NCI-H524 treated with DMSO at 0.1 percent for 48 hours (cell line): Measurements from ENCODE around the gene INTS6.

Experiments used
- DNase-seq: peaks from one replicate; lab custom pipeline; 2025; lab: John Stamatoyannopoulos, UW

The INTS6 gene

DNA sequence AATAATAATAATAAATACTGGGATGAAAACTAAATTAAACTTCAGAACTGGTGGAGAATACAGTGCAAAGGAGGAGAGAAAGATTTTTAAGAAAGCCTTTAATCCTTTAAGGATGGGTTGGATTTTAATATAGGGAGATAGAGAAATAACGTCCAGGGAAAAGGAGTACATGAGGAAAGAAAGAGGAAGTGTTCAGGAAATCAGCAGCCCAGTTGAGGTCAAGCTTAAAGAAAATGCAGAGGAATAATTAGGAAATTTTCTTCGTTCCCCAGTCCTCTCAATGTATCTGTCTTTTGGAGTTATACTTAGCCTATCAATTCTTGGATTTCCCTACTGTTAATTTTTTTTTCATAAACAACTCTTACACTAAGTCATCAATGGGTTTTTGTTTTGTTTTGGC is 47.7 kb downstream of the INTS6 start:
- DNase-seq: no peak

DNA sequence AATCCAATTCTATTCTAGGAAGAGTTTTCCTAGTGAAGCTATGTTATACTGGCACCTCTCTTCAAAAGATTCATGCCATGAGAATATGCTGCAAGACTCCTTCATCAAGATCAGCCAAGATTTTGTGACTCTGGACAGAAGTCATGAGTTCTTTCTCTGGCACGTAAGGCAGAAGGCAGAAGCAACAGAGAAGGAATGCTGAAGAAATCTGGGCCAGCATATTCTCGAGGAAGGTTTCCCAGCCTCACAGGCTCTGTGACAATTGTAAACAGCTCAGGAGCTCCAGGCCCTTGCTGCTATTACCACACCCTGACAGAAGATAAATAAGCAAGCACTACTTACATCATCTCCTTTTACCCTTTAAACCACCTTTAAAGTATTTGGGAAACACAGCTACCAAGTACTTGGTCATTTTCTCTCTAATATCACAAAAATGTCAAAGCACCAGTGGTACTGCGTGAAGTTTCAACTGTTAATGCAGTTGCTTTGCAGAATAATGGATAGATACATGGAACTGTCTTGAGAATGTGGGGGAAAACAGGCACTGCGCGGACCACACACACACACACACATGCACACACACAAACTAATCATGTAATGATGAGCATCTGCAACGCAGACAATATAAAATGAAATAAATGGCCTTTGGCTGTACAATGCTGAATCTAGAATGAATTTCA is 55.4 kb downstream of the INTS6 start:
- DNase-seq: no peak

DNA sequence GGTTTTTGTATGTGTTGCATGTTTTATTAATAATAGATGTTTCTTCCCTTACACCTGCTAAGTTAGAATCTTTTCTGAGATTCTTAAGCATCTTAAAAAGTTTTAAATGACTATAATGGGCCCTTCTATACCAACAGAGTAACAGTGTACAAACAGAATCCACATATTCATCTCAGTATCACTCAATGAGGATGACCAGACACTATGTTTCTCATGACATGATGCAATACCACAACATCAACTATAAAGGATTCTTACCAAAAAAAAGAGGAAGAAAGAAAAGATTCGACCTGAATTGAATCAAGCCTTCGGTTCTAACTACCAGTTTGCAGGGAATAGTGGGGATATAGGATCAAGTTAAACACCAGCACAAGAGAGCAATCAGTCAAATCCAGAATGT is 56.5 kb downstream of the INTS6 start:
- DNase-seq: no peak

DNA sequence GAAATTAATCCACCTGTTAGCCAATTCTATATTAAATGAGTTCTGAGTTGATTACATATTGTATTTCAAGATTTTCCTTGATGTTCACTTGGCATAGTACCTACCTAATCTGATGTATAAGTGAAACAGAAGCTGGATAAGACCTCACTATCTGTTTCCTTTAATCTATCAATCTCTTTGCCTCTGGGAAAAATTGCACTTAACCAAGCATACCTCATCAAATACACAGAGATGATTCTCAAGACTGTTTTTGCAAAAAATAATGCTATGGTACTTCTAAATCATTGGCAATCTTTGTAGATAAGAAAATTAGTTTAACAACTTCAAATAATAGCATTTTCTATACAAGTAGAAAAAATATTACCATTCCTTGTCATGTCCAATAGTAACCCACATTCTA is 58.1 kb downstream of the INTS6 start:
- DNase-seq: no peak

- no peak for DNase-seq
These were observed 67.7 kb downstream of the INTS6 start for GRCh38 chr13:51385114-51385513.

- DNase-seq: no peak
These were observed 72.6 kb downstream of the INTS6 start for GRCh38 chr13:51380269-51380668.

- DNase-seq: no peak
These were observed 79.4 kb downstream of the INTS6 start for GRCh38 chr13:51373451-51373850.

GRCh38 chr13:51371768-51372399 is 81.0 kb downstream of the INTS6 start:
- DNase-seq: no peak

GRCh38 chr13:51370811-51371210 is 82.0 kb downstream of the INTS6 start:
- no peak for DNase-seq

DNA sequence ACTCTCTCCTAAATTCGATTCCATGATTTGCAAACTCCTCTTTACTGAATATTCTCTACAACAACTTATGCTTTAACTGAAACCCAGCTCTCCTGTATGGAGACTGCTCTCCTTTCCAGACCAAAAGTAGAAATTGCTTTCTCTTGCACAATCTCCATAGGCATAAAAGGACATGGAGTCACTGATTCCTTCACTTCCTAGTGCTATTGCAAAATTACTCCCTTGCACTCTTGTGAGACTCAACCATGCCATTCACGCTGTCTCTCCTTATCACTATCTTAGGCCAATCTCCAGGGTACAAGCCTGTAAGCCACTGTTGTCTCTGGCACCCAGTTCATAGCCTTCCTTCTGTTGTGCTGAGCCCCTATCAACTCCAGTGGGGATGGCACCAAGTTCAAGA is 82.7 kb downstream of the INTS6 start:
- no peak for DNase-seq

GRCh38 chr13:51364404-51365008 is 88.3 kb downstream of the INTS6 start:
- no peak for DNase-seq

DNA sequence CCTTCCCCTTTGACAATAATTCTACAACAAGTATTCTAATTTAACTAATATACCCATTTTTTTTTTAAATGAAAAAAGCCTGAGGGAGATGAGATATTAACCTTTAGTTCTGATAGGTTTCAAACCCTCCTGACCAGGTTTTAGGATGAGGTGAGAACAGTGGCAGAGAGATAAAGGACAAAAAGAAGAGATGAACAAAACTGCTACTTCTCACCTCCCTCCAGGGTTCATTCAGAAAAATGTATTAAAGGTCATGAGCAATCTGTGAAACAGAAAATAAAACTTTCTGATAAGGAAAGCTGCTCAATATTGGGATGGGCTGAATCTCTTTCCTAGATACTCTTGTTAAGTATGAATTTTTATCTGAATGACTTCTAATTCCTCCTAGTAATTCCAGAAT is 89.2 kb downstream of the INTS6 start:
- no peak for DNase-seq

- no peak for DNase-seq
These were observed 91.7 kb downstream of the INTS6 start for GRCh38 chr13:51361106-51361505.

- no peak for DNase-seq
These were observed 92.3 kb downstream of the INTS6 start for GRCh38 chr13:51360489-51360888.

DNA sequence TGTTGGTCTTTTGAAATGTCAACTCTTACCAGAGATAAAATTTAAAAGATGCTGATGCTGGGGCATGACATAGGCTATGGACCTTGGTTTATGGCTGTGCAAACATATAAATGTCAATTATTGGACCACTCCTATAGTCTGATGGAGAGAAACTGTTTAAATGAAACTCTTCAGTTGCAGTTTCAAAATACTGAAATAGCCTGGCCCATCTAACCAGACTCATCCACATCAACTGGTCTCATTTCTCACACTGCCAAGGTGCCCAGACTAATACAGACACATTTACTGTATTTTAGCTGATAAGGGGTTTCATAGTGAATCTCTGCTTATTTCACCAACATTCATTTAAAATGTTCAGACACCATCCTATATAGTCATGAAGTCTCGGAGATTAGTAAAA is 93.5 kb downstream of the INTS6 start:
- no peak for DNase-seq

DNA sequence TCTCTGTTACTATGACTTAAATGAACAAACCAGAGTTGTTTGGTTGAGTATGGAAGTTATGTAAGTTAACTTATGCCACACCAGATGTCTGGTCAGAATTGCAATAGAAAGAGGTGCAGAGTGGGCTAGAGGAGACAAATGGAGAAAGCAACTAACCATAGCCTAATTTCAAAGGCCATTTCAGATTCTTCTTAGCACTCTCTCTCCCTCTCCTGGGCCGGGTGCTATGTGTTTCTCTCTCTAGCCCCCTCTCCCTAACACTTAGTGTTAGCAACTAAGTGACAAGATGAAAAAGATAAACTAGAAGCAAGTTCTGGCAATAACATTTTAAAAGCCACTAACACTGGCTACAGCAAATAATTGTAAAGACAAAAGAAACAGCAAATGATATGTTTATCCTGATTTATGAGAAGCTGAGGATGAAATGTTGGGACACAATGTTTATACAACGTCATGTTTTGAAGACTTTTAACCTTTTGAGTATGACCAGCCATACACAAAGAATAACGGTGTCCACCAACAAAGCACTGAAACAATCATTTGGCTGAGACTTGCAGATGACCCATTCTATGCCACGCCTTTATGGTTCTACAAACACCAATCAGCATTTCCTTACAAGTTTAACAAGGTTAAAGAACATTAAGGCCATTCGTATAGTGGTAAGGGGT is 94.8 kb downstream of the INTS6 start:
- no peak for DNase-seq

DNA sequence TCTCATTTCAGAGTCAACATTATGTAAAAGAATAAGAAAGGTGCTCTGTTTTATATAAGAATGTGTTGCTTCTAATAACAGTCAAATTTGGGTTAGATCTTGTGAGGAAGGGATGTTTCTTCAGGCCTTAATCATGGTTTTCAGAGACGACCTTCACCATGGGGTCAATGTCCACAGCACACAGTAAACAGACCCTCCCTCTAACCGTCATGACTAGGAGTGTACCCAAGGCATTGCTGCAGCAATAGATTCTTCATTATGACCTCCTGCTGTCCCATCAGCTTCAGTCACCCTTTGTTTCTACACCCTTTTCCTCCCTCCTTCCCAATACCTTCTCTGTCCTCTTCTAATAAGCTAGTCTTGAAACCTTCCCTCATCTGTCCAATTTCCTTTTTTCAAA is 97.6 kb downstream of the INTS6 start:
- no peak for DNase-seq

GRCh38 chr13:51349016-51349415 is 103.8 kb downstream of the INTS6 start:
- no peak for DNase-seq

- no peak for DNase-seq
These were observed 104.5 kb downstream of the INTS6 start for GRCh38 chr13:51348069-51348967.

DNA sequence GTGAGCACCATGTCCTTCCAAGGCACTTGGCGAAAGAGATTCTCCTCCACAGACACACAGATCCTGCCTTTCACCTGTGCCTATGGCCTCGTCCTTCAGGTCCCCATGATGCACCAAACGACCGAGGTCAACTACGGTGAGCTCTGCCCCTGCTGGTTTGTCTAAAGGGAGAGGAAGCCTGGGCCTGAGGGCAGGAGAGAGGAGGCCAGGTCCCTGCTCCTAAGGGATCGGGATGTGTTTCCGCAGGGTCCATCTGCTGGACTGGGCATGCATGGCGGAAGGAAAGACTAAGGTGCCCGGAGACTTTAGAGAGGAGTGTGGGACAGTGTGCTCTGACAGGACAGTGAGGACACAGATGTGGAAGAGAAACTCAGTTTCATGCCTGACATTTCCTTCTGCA is 105.7 kb downstream of the INTS6 start:
- no peak for DNase-seq

DNA sequence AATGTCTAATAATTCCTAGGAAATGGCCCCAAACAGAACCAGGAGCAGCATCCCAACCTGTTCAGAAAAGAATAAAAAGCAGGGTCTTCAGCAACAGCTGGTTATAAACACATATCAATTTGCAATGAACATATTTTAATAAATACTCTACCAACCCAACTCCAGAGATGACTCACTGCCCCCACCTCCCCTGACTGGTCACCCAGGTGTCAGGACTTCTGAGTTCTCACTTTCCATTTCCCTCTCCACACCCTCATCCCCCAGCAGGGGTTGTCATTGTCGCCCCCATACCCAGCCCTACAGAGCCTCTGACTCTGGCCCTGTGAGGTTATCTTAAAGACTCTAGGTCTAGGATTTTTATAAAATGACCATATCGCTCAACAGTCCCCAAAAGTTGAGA is 106.4 kb downstream of the INTS6 start:
- DNase-seq: no peak

DNA sequence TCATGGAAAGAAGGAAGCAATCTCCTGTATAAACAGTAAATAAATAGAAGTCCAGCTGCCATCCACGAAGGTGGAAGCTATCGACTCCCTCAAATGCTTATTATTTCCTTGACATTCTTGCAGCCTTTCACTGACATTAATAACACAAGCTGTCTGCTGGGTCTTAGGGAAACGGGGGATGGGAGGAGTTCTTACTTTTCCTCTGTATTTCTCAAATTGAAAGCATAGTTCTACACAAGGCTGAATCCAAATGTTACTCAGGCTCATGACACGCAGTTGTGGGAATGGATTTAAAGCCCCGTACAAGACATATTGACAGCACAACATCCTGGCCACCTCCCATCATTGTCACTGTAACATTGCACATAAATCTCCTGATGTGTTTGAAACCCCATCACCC is 109.4 kb downstream of the INTS6 start:
- no peak for DNase-seq
